Stimulated activated naive B cell treated with anti-CD40 and anti-IgM and Interleukin-4, amounts not matched to agents 10 μg/mL and 1 μg/mL and 100 μg/mL, for 72 hours (primary cell): ENCODE results near the gene PPP2R5C.

ENCODE experiments used
- ATAC-seq, 2 donors: fragments of 150-1000 bp; cut with Tn5 transposase; replicated peaks; 2 replicates each; pipeline ENCODE4 v1.10.0; 2021; ENCODE audit warnings: moderate library complexity in 1 of 2
- DNase-seq: peaks from one replicate; pipeline ENCODE4 v3.0.0; 2021
- H3K27ac Mint-ChIP-seq: one replicate; pipeline ENCODE4 v1.8.0; 2022; ENCODE audit warnings: mild to moderate bottlenecking, mixed read lengths
- H3K27me3 Mint-ChIP-seq, 2 donors: one replicate each; pipeline ENCODE4 v1.8.0; 2022; ENCODE audit warnings: mixed read lengths in 2 of 2
- H3K36me3 Mint-ChIP-seq, 2 donors: one replicate each; pipeline ENCODE4 v1.8.0; 2022; ENCODE audit warnings: mixed read lengths in 2 of 2, mild to moderate bottlenecking in 1 of 2
- H3K4me1 Mint-ChIP-seq, 2 donors: one replicate each; pipeline ENCODE4 v1.8.0; 2022; ENCODE audit warnings: mixed read lengths in 2 of 2, mild to moderate bottlenecking in 1 of 2
- H3K4me3 Mint-ChIP-seq, 2 donors: one replicate each; pipeline ENCODE4 v1.8.0; 2022; ENCODE audit warnings: mild to moderate bottlenecking in 2 of 2, mixed read lengths in 2 of 2, moderate library complexity in 1 of 2
- H3K9me3 Mint-ChIP-seq, 2 donors: one replicate each; pipeline ENCODE4 v1.8.0; 2022; ENCODE audit warnings: mixed read lengths in 2 of 2, mild to moderate bottlenecking in 1 of 2

The PPP2R5C gene

DNA sequence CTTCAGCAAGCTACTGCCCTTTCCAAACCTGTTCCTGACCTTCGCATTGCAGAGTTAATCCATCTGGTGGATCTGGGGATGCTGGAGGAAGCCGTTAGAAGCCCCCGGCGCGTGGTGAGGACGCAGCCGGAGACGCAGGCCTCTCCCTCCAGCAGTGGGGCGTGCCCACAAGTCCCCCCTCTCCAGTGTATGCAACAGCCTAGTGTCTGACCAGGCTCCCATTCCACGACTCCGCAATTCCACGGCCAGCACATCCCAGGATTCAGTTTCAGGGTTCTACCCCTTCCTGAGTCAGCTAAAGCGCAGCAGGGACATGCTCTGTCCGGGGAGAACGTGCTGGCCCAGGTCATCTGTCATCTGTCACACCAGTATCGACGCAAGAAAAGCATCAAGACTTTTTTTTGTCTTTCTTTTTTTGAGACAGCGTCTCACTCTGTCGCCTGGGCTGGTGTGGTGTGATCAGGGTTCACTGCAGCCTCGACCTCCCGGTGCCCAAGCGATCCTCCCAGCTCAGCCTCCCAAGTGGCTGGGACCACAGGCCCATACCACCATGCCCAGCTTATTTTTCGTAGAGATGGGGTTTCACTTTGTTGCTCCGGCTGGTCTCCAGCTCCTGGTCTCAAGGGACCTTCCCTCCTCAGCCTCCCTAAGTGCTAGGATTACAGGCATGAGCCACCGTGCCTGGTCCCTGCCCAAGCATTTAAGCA, 194.8 kb downstream of the PPP2R5C start:
- Mint-ChIP-seq H3K9me3 (no peaks in the 10 kb centered on the region), H3K4me1 (peaks cover 5 to 14% of the 10 kb centered on the region in 2 donors), H3K27ac (no peak overlapping the region), H3K27me3 (peaks cover 0 to 4% of the 10 kb centered on the region in 2 donors), H3K4me3 (no peak overlapping the region), H3K36me3 (no peaks in the 10 kb centered on the region)
- ATAC-seq (no peak), DNase-seq (no peak)

DNA sequence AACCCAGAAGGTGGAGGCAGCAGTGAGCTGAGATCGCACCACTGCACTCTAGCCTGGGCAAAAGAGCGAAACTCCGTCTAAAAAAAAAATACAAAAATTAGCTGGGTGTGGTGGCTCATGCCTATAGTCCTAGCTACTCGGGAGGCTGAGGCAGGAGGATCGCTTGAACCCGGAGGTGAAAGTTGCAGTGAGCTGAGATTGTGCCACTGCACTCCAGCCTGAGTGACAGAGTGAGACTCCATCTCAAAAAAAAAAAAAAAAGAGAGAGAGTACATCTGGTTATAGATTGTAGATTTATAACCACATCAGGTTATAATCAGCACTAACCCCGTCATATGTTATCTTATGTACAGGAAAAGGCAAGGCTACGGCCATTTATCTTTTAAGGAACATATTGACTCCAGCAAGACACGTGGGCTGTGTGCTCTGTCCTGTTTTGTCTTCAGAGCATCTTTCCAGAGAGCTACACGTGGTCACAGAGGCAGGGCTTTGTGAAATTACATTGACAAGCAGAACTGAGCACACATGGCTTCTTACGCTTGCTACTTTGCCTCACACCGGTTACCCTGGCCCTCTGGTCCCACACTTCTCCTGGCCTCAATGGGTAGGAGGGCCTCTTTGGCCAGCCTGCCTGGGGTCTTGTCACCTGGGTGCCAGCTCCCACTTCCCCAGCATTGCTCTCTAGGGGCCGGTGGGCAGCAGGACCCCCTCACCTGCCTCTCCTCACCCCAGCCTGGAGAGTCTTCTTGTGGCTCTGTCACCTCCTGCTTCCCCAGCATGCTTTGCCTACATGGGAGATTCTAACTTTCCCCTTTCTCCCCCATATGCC, 196.1 kb downstream of the PPP2R5C start:
- peaks cover 0 to 4% of the 10 kb centered on the region in 2 donors for H3K27me3 Mint-ChIP-seq
- H3K36me3 Mint-ChIP-seq: no peaks in the 10 kb centered on the region
- no peaks in the 10 kb centered on the region for H3K9me3 Mint-ChIP-seq
- ATAC-seq (no peak), DNase-seq (no peak)
- peaks cover 7 to 16% of the 10 kb centered on the region in 2 donors for H3K4me1 Mint-ChIP-seq
- H3K4me3 Mint-ChIP-seq: no peak overlapping the region
- H3K27ac Mint-ChIP-seq: no peak overlapping the region

DNA sequence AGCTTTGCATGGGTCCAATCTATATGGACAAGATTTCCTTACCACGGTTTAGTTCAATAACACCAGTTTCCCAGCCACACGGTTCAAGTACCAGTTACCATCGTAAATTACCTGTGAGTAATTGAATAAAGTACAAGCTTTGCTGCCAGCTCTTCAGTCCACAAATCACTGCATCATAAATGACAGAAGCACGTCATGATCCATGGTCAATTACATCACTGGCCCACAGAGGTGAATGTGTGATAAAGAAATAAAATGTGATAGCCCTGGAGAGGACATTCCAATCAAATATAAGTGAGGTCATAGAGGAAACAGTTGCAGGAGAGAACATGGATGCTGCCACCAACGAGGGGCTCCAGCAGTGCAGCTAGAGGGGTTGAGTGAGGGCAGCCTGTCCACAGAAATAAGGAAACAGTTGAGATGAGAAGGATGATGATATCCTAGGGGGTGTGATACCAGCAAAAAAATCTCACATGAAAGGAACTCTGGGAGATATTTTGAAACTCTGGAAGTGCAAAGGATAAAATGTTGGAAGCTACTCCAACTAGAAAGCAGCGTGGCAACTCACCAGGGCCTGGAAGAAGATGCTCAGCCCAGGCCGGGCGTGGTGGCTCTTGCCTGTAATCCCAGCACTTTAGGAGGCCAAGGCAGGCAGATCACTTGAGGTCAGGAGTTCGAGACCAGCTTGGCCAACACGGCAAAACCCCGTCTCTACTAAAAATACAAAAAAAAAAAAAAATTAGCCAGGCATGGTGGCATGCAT, 197.1 kb downstream of the PPP2R5C start:
- H3K4me1 Mint-ChIP-seq: peaks cover 7 to 16% of the 10 kb centered on the region in 2 donors
- DNase-seq: no peak
- peaks cover 0 to 4% of the 10 kb centered on the region in 2 donors for H3K27me3 Mint-ChIP-seq
- H3K4me3 Mint-ChIP-seq: no peak overlapping the region
- no peak for ATAC-seq
- no peak overlapping the region for H3K27ac Mint-ChIP-seq
- H3K36me3 Mint-ChIP-seq: no peaks in the 10 kb centered on the region
- H3K9me3 Mint-ChIP-seq: no peaks in the 10 kb centered on the region

DNA sequence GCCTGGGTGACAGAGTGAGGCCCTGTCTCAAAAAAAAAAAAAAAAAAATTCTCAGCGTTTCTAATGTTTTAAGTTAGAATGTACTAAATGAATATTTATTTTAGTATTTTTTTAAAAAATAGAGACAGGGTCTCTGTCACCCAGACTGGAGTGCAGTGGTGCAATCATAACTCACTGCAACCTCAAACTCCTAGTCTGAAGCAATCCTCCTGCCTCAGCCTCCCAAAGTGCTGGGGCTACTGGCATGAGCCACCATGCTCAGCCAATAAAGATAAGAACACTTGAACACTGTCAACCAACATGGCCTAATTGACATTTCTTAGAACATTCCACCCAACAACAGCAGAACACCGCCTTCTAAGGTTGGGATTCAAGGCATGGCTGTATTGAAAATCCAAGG, 197.8 kb downstream of the PPP2R5C start:
- H3K27ac Mint-ChIP-seq: no peak overlapping the region
- no peaks in the 10 kb centered on the region for H3K36me3 Mint-ChIP-seq
- no peak for DNase-seq
- no peak overlapping the region for H3K4me3 Mint-ChIP-seq
- H3K27me3 Mint-ChIP-seq: peaks cover 0 to 4% of the 10 kb centered on the region in 2 donors
- H3K9me3 Mint-ChIP-seq: no peaks in the 10 kb centered on the region
- H3K4me1 Mint-ChIP-seq: peaks cover 11 to 22% of the 10 kb centered on the region in 2 donors
- no peak for ATAC-seq

DNA sequence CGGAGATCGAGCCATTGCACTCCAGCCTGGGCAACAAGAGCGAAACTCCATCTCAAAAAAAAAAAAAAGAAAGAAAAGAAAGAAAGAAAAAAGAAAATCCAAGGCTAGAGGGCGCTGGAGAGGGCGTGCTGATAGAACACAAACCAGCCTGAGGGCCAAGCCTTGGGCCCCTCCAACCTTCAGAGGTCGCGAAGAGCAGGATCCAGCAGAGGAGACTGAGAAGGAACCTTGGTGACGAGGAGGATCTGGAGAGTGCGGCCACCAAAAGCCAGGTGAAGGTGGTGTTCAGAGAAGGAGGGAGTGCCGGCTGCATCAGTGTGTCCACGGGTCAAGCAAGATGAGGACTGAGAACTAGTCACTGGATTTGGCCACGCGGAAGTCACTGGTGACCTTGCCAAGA, 198.7 kb downstream of the PPP2R5C start:
- Mint-ChIP-seq H3K9me3 (no peaks in the 10 kb centered on the region), H3K4me1 (peaks cover 11 to 25% of the 10 kb centered on the region in 2 donors), H3K27ac (no peak overlapping the region), H3K36me3 (peaks cover 0 to 2% of the 10 kb centered on the region in 2 donors), H3K4me3 (no peak overlapping the region), H3K27me3 (peaks cover 0 to 4% of the 10 kb centered on the region in 2 donors)
- no peak for ATAC-seq
- no peak for DNase-seq

DNA sequence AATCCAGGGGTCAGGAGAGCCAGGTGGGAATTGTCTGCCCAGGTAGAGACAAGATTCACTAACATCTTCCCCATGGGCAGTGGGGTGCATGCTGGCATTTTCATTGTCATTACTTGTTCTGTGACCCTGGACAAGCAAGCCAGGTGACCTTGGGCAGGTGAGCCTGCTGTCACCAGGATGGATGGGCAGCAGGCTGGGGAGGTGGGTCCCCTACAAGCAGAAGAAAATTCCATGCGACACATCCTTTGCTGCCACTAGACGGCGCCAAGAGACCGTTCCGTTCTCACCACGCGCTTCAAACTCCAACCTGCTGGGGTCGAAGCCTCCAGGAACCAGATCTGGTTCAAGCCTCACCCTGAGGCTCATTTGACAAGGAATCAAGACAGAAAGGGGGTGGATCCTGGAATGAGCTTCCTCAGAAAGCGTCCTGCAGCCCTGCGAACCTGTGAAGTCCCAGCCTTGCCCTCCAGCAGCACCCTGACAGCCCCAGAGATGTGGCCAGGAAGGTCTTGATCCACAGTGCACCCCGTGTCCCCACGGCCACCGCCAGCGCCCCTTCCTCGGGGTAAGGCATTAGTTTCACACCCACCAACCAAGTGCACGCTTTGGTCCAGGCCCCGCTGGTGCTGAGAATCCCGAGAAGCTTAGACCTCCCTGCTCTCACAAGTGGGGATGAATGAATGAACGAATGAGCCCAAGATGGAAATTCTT, 199.7 kb downstream of the PPP2R5C start:
- DNase-seq (peak; percentile 67), ATAC-seq (peak; percentile 35 to 48)
- Mint-ChIP-seq H3K36me3 (peaks cover 0 to 2% of the 10 kb centered on the region in 2 donors), H3K27me3 (peaks cover 0 to 4% of the 10 kb centered on the region in 2 donors), H3K9me3 (no peaks in the 10 kb centered on the region), H3K4me1 (peaks cover 11 to 32% of the 10 kb centered on the region in 2 donors), H3K4me3 (no peak overlapping the region), H3K27ac (peak overlapping the region; percentile 68)

DNA sequence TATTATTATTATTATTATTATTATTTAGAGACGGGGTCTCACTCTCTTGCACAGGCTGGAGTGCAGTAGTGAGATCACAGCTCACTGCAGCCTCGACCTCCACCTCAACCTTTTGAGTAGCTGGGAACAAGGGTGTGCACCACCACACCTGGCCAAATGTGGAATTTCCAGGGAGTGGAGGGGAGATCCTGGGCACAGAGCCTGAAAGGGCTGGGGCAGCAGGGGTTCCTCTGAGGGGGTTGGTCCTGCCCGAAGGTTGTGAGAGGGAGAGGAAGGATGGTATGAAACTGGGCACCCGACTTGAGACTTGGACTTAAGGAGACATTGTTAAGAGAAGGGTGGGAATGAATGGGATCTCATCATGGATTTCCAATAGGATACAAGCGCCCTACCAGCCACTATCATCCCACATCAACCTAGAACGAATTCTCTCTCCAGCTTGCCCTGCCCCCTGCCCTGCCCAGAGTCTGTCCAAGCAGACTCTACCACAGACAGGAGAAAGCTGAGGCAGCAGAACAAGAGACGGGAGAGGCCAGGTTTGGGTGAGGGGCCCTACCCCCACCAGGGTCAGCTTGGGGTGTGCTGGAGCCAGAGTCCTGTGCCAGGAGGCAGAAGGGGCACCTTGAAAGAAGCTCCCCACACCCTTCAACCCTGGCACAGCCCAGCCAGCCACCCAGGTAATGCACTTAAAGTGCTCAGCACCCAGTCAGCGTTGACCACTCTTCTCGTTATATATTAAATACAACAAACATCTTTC, 200.4 kb downstream of the PPP2R5C start:
- no peak overlapping the region for H3K4me3 Mint-ChIP-seq
- ATAC-seq (no peak), DNase-seq (no peak)
- H3K36me3 Mint-ChIP-seq: peaks cover 0 to 2% of the 10 kb centered on the region in 2 donors
- no peaks in the 10 kb centered on the region for H3K9me3 Mint-ChIP-seq
- no peak overlapping the region for H3K27ac Mint-ChIP-seq
- peaks cover 11 to 32% of the 10 kb centered on the region in 2 donors for H3K4me1 Mint-ChIP-seq
- peaks cover 0 to 4% of the 10 kb centered on the region in 2 donors for H3K27me3 Mint-ChIP-seq

DNA sequence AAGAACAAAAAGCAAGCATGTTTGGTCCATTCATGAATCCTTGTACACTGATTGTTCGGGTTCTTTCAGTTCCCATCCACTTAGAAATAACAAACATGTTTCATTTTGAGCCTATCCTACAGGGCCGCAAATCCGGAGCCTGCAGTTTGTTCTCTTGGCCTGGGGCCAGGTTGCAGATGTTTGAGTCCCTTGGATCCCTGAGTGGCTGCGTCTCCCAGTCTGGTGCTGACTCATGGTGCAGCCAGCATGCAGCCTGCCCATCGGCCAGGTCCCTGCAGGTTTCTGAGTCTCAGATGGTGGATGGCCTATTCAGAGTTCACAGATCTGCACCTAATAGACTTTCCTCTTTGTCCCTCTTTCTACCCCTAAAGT, 201.0 kb downstream of the PPP2R5C start:
- H3K36me3 Mint-ChIP-seq: peaks cover 0 to 2% of the 10 kb centered on the region in 2 donors
- peaks cover 13 to 32% of the 10 kb centered on the region in 2 donors for H3K4me1 Mint-ChIP-seq
- ATAC-seq (no peak), DNase-seq (no peak)
- no peaks in the 10 kb centered on the region for H3K9me3 Mint-ChIP-seq
- no peak overlapping the region for H3K27ac Mint-ChIP-seq
- no peak overlapping the region for H3K4me3 Mint-ChIP-seq
- H3K27me3 Mint-ChIP-seq: peaks cover 0 to 4% of the 10 kb centered on the region in 2 donors

DNA sequence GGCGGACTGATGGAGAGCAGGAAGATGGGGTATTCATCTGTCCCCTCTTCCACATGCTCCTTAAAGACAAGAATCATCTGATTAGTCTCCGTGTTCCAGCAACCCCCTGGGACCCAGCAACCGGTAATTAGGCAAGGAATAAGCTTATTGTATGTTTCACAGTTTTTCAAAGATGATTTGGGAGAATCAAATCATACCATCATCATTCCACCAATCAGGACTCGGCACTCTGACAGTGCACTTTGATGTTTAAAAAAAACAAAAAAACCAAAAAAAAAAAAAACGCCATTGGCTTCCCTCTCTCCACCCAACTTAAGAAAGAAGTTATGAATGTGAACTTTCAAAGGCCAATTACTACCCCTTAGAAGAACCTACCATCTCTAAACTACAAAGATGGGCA, 201.5 kb downstream of the PPP2R5C start:
- H3K36me3 Mint-ChIP-seq: peaks cover 3 to 8% of the 10 kb centered on the region in 2 donors
- H3K27me3 Mint-ChIP-seq: peaks cover 0 to 4% of the 10 kb centered on the region in 2 donors
- ATAC-seq (no peak), DNase-seq (no peak)
- H3K27ac Mint-ChIP-seq: no peak overlapping the region
- H3K4me3 Mint-ChIP-seq: no peak overlapping the region
- H3K4me1 Mint-ChIP-seq: peaks cover 16 to 36% of the 10 kb centered on the region in 2 donors
- H3K9me3 Mint-ChIP-seq: no peaks in the 10 kb centered on the region

DNA sequence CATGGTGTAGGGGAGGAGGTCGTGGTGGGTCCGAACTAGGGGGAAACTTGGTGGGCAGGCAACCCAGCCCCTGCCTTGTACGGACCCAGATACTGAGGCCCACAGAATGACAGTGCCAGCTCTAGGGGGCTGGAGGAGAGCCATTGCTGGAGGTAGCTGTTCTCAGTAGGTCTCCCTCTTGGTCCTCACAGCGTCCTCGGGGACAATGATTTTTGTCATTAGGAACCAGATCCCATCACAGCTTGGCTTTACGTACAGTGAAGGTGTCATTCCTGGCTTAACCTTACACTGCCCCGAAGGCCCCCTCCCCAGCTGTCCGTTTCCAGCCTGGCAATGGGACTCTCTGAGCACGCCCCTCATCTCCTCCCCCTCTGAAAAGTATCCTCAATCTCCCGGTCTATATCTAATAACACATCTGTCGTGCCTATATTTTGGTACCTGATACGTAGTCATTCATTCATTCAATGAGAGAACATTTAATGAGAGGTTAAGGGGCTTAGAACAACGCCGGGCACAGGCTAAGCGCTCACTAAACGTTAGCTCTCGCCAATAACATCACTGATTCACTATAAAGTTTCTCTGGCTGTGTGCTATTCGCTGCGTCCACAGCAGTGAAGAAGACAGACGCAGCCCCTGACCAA, 202.3 kb downstream of the PPP2R5C start:
- no peak for ATAC-seq
- H3K27ac Mint-ChIP-seq: peak overlapping the region; percentile 88
- no peaks in the 10 kb centered on the region for H3K9me3 Mint-ChIP-seq

DNA sequence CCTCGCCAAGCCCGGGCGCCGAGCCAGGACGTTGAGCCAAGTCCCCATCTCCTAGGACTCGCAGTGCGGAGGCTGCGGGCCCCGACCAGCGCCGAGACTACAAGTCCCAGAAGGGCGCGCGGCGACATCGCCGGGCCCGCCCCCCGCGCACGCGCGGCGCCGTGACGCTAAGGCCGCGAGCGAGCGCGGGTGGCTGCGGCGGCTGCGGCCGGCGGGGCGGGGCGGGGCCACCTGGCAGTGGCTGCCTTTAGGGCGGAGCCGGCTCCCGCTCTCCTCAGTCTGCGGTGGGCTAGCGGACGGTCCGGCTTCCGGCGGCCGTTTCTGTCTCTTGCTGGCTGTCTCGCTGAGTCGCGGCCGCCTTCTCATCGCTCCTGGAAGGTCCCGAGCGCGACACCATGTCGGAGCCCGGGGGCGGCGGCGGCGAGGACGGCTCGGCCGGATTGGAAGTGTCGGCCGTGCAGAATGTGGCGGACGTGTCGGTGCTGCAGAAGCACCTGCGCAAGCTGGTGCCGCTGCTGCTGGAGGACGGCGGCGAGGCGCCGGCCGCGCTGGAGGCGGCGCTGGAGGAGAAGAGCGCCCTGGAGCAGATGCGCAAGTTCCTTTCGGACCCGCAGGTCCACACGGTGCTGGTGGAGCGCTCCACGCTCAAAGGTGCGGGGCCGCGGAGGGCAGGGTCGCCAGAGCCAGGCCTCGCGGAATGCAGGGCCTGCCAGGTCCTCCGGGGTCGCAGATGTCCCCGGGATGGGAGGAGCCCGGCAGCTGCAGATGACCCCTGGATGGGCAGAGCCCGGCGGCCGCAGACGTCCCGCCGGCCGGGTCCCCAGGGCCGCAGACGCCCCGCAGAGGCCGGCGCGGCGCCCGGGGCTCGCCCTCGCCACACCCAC, 203.0 kb downstream of the PPP2R5C start, which contains the start of gene DYNC1H1:
Gene DYNC1H1 (plus strand): TSS at position 277 of the 884 bp plus-strand sequence. CDS start 119 bp downstream, at position 396.
- Mint-ChIP-seq H3K36me3 (peaks cover 12 to 14% of the 10 kb centered on the region in 2 donors), H3K4me1 (peaks cover 20 to 46% of the 10 kb centered on the region in 2 donors)

More for the DNA sequence above, 202.3 kb downstream of the PPP2R5C start:
- Mint-ChIP-seq H3K36me3 (peaks cover 8 to 9% of the 10 kb centered on the region in 2 donors), H3K4me3 (peak overlapping the region; percentile 66 to 77), H3K27me3 (no peaks in the 10 kb centered on the region), H3K4me1 (peaks cover 17 to 42% of the 10 kb centered on the region in 2 donors)
- DNase-seq: no peak

DNA sequence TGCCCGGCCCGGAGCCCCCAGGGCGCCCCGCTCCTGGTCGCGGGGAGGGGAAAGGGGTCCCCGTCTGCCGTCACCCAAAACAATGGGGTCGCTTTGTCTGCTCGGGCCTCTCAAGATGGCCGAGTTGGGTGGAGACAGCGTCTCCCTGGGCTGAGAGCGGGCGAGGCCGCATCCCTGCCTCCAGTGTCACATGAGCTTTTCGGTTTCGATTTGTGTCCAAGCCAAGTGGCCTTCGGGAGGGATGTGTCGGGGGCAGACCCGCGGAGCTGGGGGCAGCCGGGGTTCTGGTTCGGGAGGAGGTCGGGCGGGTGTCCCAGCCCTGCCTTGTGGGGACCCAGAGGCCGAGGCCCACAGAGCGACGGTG, 203.7 kb downstream of the PPP2R5C start:
- Mint-ChIP-seq H3K27me3 (no peaks in the 10 kb centered on the region), H3K4me1 (peaks cover 23 to 49% of the 10 kb centered on the region in 2 donors), H3K36me3 (peaks cover 14 to 18% of the 10 kb centered on the region in 2 donors), H3K27ac (peak overlapping the region; percentile 96), H3K9me3 (no peaks in the 10 kb centered on the region), H3K4me3 (peak overlapping the region; percentile 94 to 98)
- peak; percentile 58 to 59 for ATAC-seq
- DNase-seq: peak; percentile 56

More for the DNA sequence above, 203.0 kb downstream of the PPP2R5C start, which contains the start of gene DYNC1H1:
- Mint-ChIP-seq H3K4me3 (peak within 1 kb of the TSS; percentile 94 to 98), H3K27me3 (no peaks in the 10 kb centered on the region), H3K27ac (peak within 1 kb of the TSS; percentile 96), H3K9me3 (no peaks in the 10 kb centered on the region)
- DNase-seq: peak; percentile 84
- ATAC-seq: peak; percentile 85 to 90
